MG63 (cell line): ENCODE results near the gene ELK1. TPM values are rescaled to one million over a fixed set of nuclear protein-coding genes. Genes with fewer than 3 reads are reported as not detected.

Source experiments
- DNase-seq: peaks from one replicate; pipeline ENCODE4 v3.0.0-alpha.2; 2020
- H3K27me3 ChIP-seq: fragments of 250-450 bp; sonication (Bioruptor Pico); 2 replicates; pipeline ENCODE4 v1.5.1; 2020; ENCODE audit warnings: mild to moderate bottlenecking, moderate library complexity
- H3K36me3 ChIP-seq: fragments of 250-450 bp; sonication (Bioruptor Pico); 2 replicates; pipeline ENCODE4 v1.5.1; 2020; ENCODE audit warnings: mild to moderate bottlenecking, moderate library complexity
- H3K4me3 ChIP-seq: fragments of 250-450 bp; sonication (Bioruptor Pico); 2 replicates; pipeline ENCODE4 v1.5.1; 2020; ENCODE audit warnings: mild to moderate bottlenecking, moderate library complexity
- H3K9me3 ChIP-seq: fragments of 250-450 bp; sonication (Bioruptor Pico); 2 replicates; pipeline ENCODE4 v1.5.1; 2020; ENCODE audit warnings: mild to moderate bottlenecking, moderate library complexity
- total RNA-seq: library from RNA; depleted of rRNA; stranded (reverse); fragments of >200 nt; shearing (Covaris generic); gene quantifications from 2 replicates; pipeline ENCODE4 v1.2.3, GENCODE V29; 2014; ENCODE audit warnings: low replicate concordance

The ELK1 gene
- total RNA-seq, 1 experiment from 2014 or later: 39.4 TPM

DNA sequence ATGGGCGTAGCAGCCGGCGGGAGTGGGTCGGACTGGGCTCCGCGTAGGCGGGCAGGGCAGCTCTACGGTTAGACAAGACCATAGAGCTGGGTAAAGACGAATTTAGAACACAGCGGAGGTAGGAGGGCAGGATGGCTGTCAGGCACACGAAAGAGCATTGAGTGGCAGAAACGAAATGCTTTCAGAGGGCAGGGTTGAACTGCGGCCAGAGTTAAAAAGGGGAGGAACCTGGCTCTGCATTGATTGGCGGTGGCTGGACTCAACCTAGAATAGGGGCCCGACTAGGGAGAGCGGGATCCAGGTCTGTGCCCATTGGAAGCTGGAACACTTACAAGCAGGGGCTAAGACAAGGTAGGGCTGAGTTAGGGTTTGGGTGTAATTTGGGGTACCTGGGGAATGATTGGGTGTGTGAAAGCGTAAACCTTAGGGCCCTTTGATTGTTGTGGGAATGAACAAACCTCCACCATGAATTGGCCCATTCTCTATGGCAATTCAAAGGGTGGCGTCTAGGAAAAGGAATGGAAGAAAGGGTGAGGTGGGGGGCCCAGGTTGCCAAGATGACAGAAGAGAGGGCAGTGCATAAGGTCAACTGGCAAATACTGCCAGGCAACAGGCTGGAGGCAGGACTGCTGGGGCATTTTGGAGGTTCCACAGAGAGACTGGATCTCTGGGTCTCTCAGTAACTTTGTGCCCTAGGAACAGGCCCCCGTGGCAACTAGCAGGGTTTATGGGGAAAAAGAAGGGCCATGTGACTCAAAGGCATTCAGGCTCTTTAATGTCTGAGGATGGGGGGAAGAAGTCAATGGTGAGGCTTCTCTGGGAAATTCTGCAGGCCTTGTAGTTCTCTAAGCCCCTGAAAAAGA is 911 bp upstream of the ELK1 start:
- DNase-seq: no peak
- peaks cover 14% of the 10 kb centered on the region for H3K36me3 ChIP-seq
- H3K9me3 ChIP-seq: no peaks in the 10 kb centered on the region
- H3K4me3 ChIP-seq: peak overlapping the region; percentile 39
- no peaks in the 10 kb centered on the region for H3K27me3 ChIP-seq

- Histone ChIP-seq H3K4me3 (peak overlapping the region; percentile 85), H3K27me3 (no peaks in the 10 kb centered on the region), H3K9me3 (no peaks in the 10 kb centered on the region), H3K36me3 (peaks cover 14% of the 10 kb centered on the region)
- no peak for DNase-seq
Observed at GRCh38 chrX:47649781-47650163, 591 bp downstream of the ELK1 start.

- DNase-seq: no peak
- Histone ChIP-seq H3K36me3 (peaks cover 15% of the 10 kb centered on the region), H3K9me3 (no peaks in the 10 kb centered on the region)
Observed at GRCh38 chrX:47649271-47649670, 1.1 kb downstream of the ELK1 start.

GRCh38 chrX:47648376-47648775 is 2.0 kb downstream of the ELK1 start:
- no peak for DNase-seq
- H3K27me3 ChIP-seq: no peaks in the 10 kb centered on the region
- H3K36me3 ChIP-seq: peaks cover 17% of the 10 kb centered on the region
- H3K4me3 ChIP-seq: no peak overlapping the region
- no peaks in the 10 kb centered on the region for H3K9me3 ChIP-seq

More at GRCh38 chrX:47649271-47649670, 1.1 kb downstream of the ELK1 start:
- H3K4me3 ChIP-seq: peak overlapping the region; percentile 85
- H3K27me3 ChIP-seq: no peaks in the 10 kb centered on the region

- no peak overlapping the region for H3K4me3 ChIP-seq
- no peak for DNase-seq
- peaks cover 14% of the 10 kb centered on the region for H3K36me3 ChIP-seq
- H3K9me3 ChIP-seq: no peaks in the 10 kb centered on the region
- no peaks in the 10 kb centered on the region for H3K27me3 ChIP-seq
Observed at GRCh38 chrX:47646636-47647035, 3.7 kb downstream of the ELK1 start.

DNA sequence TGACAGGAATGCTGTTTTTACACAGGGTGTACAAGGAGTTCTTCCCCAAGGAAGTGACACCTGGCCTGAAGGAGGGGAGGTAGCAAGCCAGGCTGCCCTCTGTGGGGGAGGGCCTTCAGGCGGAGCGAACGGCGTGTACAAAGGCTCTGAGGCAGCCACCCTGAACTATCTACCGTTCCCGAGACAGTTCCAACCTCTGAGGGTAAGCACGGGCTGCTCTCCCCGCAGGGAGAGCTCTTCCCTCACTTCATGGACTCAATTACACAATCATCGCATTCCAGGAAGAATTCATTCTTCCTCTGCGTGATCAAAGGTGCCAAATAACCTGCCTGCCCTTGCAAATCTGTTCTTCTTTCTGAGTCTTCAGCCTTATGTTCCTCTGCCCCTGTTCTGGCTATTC is 4.8 kb downstream of the ELK1 start:
- Histone ChIP-seq H3K4me3 (no peak overlapping the region), H3K27me3 (no peaks in the 10 kb centered on the region), H3K36me3 (peaks cover 18% of the 10 kb centered on the region), H3K9me3 (no peaks in the 10 kb centered on the region)
- DNase-seq: no peak

GRCh38 chrX:47644557-47645091 is 5.7 kb downstream of the ELK1 start:
- no peak overlapping the region for H3K4me3 ChIP-seq
- H3K27me3 ChIP-seq: no peaks in the 10 kb centered on the region
- no peak for DNase-seq
- peaks cover 26% of the 10 kb centered on the region for H3K36me3 ChIP-seq
- no peaks in the 10 kb centered on the region for H3K9me3 ChIP-seq

DNA sequence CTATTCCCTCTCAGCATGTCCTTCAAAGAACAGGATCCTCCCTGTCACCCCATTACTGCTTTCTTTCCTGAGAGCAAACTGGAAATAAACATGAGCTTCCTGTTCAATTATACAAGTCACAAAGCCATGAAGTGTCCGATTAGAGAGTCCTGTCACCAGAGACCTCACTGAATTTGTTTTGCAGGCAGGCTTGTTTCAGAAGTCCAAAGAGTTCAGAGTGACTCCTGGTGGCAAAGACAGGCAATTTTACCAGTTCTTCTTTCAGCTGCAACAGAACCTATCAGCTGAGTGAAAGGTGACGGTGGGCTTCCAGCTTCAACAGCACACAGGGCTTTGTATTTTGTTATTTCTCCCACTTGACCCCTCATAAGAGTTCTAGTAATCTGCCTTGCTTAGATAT is 6.4 kb downstream of the ELK1 start:
- Histone ChIP-seq H3K4me3 (no peak overlapping the region), H3K27me3 (no peaks in the 10 kb centered on the region), H3K36me3 (peaks cover 25% of the 10 kb centered on the region), H3K9me3 (no peaks in the 10 kb centered on the region)
- no peak for DNase-seq

GRCh38 chrX:47638816-47639215 is 11.5 kb downstream of the ELK1 start:
- Histone ChIP-seq H3K36me3 (peaks cover 15% of the 10 kb centered on the region), H3K27me3 (no peaks in the 10 kb centered on the region), H3K9me3 (no peaks in the 10 kb centered on the region), H3K4me3 (no peak overlapping the region)
- no peak for DNase-seq

GRCh38 chrX:47637546-47638195 is 12.7 kb downstream of the ELK1 start:
- no peaks in the 10 kb centered on the region for H3K9me3 ChIP-seq
- no peak overlapping the region for H3K4me3 ChIP-seq
- H3K36me3 ChIP-seq: peaks cover 15% of the 10 kb centered on the region
- no peaks in the 10 kb centered on the region for H3K27me3 ChIP-seq
- DNase-seq: no peak

DNA sequence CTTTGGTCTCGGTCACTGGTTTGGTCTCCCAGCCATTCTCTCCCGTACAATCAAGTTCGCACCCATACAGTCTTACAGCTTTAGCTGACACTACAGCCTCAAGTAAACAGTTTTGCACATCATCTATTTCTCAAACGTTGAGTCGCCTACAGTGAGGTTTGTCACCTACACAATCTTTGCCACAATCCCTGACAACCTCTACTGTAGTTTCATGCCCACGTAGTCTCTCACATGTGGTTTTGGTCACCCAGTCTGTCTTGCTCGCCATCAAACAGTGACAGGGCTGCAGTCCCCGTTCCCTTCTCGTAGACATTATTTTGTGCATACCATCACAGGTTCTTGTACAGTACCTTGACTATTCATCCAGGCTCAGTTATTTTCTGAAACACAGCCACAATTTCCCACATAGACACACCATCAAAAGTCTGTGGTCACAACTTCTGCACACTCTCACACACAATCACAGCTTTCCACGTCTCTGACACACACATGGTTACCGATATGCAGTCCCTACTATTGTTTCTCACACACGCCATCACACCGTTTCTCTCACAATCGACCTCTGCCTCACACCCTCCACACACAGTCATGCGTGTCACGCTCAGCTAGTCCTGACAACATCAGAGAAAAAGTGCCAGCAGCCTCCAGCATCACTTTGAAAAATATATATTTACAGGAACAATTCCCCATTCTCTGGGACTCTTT is 15.3 kb downstream of the ELK1 start:
- H3K27me3 ChIP-seq: no peaks in the 10 kb centered on the region
- H3K36me3 ChIP-seq: peaks cover 2% of the 10 kb centered on the region
- no peaks in the 10 kb centered on the region for H3K9me3 ChIP-seq
- H3K4me3 ChIP-seq: no peak overlapping the region
- DNase-seq: no peak

GRCh38 chrX:47633689-47634590 is 16.4 kb downstream of the ELK1 start:
- no peak for DNase-seq

GRCh38 chrX:47632666-47633065 is 17.7 kb downstream of the ELK1 start:
- H3K27me3 ChIP-seq: no peaks in the 10 kb centered on the region
- no peak overlapping the region for H3K4me3 ChIP-seq
- no peak for DNase-seq
- no peaks in the 10 kb centered on the region; the same call in 1 of the 2 replicates for H3K36me3 ChIP-seq
- no peaks in the 10 kb centered on the region for H3K9me3 ChIP-seq

More at GRCh38 chrX:47633689-47634590, 16.4 kb downstream of the ELK1 start:
- H3K9me3 ChIP-seq: no peaks in the 10 kb centered on the region
- no peaks in the 10 kb centered on the region for H3K27me3 ChIP-seq
- no peaks in the 10 kb centered on the region; the same call in 1 of the 2 replicates for H3K36me3 ChIP-seq
- H3K4me3 ChIP-seq: no peak overlapping the region

DNA sequence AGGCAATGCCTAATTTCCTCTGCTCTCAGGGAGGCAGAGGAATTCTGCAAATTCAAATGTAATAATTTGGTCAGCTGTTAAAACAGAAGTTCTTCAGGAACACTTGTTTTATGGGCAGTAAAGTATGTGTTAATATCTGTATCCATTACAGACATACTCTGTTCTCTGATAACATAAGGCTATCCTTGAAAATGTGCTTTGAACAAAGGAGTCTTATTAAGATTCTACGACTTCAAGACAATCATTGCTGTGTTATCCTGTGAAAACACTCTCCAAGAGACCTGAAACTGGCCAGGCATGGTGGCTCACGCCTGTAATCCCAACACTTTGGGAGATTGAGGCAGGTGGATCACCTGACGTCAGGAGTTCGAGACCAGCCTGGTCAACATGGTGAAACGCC is 18.7 kb downstream of the ELK1 start:
- no peaks in the 10 kb centered on the region for H3K9me3 ChIP-seq
- H3K27me3 ChIP-seq: no peaks in the 10 kb centered on the region
- DNase-seq: no peak
- no peaks in the 10 kb centered on the region; the same call in 1 of the 2 replicates for H3K36me3 ChIP-seq
- H3K4me3 ChIP-seq: no peak overlapping the region

DNA sequence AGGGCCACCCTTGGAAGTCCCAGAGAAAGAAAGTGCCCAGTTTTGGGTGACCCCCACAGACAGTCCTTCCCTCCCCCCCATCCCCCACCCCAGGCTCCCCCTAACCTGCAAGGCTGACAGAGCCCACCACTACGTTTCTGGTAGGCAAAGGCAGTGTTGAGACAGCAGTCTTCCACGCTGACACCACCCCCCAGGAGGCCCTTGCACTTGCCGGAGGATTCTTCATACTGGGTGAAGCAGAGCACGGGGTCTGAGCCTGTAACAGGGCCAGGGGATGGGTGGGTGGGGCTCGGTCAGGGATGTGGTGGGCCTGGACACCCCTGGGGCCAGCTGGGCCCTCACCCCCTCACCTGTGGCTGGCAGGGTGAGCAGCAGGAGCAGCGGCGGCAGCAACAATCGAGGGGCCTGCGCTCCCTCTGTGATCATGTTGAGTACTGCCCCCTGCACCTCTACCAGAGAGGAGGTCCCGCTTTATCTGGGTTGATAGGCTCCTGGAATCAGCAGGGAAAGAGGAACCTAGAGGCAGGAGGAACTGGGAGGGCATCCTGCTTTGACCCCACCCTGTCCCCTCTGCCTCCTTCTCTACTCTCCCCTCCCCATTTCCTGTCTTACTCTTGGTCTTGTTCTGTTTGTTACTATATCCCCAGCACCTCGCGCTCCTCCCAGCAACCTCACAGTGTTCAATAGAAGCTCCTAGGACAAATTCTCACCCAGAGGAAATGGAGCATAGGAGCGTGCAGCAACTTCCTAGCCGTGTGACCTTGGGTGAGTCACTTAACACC is 20.8 kb downstream of the ELK1 start, which contains the start of gene CFP:
TSS of gene CFP (minus strand) at position 512 of the 782 bp plus-strand sequence. CDS start at position 426, 86 bp downstream.
- no peak for DNase-seq
- H3K9me3 ChIP-seq: no peaks in the 10 kb centered on the region
- no peak within 1 kb of the TSS for H3K4me3 ChIP-seq
- no peaks in the 10 kb centered on the region for H3K27me3 ChIP-seq
- no peaks in the 10 kb centered on the region for H3K36me3 ChIP-seq
